HG03558 (cell line): Measurements from ENCODE around the gene TNIP2.

Experiments used
- ATAC-seq: cut with Tn5 transposase; IDR thresholded peaks from one replicate; pipeline ENCODE4 v1.9.1; 2021; ENCODE audit warnings: moderate number of reproducible peaks; ENCODE audit not compliant: unreplicated experiment; ENCODE audit errors: extremely low read depth

The TNIP2 gene, protein sequence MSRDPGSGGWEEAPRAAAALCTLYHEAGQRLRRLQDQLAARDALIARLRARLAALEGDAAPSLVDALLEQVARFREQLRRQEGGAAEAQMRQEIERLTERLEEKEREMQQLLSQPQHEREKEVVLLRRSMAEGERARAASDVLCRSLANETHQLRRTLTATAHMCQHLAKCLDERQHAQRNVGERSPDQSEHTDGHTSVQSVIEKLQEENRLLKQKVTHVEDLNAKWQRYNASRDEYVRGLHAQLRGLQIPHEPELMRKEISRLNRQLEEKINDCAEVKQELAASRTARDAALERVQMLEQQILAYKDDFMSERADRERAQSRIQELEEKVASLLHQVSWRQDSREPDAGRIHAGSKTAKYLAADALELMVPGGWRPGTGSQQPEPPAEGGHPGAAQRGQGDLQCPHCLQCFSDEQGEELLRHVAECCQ

DNA sequence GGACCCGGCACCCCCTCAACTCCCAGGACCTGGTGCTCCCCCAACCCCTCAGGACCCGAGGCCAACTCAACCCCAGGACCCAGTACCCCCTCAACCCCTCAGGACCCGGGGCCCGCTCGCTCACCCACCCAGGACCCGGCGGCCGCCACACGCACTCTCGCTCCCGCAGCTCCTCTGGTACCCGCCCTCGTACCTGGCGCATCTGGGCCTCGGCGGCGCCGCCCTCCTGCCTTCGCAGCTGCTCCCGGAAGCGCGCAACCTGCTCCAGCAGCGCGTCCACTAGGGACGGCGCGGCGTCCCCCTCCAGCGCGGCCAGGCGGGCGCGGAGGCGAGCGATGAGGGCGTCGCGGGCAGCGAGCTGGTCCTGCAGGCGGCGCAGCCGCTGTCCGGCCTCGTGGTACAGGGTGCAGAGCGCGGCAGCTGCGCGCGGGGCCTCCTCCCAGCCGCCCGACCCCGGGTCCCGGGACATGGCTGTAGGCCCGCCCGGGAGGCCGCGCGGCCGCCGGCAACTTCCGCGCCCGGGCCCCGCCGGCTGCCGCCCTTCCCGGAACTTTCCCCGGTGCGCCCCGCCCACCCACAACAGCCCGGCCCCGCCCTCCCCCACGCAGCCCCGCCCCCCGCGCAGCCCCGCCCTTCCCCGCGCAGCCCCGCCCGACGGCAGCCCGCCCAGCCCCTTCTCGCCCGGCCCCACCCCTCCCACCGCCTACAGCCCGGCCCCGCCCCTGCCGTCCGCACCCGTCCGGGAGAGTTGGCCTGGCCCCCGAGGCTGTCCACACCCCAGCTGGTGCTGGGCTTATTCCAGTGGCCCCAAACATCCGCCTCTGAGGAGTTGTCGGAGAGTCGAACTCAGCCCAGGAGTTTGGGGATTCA is at the start of gene TNIP2:
TNIP2 (minus strand) TSS at position 516 of the 870 bp plus-strand sequence; CDS start at position 469, 47 bp downstream.
- no peak for ATAC-seq

DNA sequence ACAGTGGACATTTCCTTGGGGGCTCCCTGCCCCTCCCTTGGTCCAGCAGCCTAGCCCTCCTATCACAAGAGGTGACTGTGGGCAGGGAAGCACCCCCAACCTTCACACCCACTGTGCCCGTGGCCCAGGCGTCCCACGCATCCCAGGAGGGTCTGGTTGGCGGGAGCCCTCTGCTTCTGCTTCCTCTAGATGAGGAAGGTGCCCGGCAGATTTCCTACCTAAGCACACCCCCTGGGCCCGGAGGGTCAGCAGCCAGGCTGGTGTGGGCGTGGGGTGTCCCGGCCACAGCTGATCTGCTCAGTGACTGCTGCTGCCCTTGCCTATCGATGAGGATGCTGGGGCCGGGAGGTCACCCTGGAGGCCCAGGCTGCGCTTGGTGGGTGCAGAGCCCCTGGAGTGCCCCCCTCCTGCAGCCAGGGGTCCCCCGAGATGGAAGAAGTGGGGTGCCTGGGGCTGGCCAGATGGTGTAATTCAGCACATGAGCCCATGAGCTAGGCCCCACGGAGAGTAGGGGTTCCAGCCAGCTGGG is 48.9 kb upstream of the TNIP2 start:
- ATAC-seq = no peak

DNA sequence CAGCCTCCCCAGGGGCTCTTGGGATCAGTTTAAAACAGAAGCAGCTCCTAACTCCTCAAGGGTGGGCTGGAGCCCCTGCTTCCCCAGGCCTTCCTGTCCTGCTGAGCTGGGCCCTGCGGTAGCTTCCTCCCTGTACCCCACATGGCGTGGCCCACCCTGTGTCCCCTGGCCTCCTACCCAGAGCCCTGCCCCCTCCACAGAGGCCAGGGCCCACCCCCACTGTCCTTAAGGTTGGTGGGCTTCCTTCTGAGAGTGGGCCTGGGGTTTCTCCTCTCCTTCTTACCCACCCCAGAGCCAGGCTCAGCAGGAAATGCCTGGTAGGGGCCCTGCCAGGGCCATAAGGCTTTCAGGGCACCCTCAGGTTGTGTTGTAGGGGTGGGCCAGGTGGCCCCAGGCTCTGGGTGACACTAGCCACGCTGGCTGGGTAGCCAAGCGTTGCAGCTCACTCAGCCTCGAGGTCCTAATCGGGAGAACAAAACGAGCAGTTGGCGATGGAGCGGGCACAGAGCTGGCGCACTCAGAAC is 48.4 kb upstream of the TNIP2 start:
- no peak for ATAC-seq

DNA sequence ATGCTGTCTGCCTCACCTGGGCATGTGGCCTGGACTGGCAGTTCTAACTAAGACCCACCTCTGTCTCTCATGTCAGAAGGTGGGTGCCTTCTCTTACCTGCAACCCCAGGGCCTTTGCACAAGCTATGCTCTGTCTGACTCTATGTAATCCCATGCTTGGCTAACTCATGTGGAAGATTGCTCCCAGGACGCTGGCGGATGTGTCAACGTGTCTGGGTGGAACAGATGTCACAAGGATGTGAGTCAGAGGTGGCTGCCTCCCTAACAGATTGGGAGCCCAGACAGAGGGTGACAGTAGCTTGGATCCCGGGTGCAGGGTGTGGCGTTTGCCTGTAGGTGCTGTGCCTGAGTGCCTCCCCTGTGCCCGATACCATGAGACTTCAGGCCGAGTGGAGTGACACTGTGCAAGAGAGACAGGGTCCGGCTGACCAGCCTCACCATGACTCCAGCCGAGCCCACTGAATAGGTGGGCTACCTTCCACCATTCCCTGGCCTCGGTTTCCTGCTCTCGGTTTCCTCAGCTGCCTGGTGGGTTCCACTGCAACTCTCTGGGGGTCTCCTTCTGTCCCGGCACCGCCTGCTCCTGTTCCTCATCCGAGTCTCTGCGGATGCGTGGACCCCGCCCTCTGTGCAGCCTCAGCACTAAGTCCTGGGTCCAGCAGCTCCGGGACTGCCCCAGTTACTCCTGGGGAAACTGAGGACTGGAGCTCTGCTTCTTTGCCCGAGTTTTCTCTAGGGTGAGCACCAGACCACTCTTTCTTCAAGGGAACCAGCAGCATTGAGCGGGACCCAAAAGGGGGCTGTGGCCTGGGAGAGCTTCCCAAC is 47.7 kb upstream of the TNIP2 start:
- no peak for ATAC-seq

DNA sequence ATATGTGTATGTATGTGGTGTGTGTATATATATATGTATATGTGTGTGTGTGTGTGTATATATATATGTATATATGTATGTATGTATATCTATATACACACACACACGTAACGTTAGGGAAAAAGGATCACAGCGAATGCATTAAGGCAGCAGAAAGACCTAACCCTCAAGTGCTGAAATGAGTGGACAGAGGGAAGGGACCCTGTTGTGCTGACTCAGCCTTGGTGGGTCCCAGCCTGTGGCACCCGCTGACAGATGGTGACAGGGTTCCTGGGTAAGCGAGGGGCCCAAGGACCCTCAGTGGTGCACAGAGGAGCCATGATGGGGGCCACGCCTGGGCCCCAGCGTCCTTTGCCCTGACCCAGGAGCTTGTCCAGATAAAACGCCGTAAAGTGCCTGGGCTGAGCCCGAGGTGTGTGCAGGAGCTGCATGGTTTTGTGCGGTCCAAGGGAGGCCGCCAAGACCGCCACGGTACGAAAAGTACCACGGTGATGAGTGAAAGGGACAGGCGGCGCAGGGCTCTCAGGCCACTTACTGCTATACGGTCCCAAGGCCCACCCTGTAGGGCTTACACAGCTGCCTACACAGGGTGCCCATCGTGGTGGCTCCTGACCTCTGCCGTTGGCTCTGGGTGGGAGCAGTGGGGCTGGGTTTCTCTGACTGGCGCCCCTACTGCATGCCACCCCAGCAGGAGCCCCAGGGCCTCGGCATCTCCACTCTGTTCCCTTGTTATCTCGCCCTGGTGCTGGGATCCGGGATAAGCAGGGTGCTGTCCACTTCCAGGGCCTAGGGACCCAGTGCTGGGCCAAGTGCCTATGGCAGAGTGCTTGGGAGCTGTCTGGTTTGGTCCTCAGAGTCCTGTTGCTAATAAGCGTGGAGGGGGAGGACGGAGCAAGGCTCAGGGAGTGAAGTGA is 46.7 kb upstream of the TNIP2 start:
- no peak for ATAC-seq

DNA sequence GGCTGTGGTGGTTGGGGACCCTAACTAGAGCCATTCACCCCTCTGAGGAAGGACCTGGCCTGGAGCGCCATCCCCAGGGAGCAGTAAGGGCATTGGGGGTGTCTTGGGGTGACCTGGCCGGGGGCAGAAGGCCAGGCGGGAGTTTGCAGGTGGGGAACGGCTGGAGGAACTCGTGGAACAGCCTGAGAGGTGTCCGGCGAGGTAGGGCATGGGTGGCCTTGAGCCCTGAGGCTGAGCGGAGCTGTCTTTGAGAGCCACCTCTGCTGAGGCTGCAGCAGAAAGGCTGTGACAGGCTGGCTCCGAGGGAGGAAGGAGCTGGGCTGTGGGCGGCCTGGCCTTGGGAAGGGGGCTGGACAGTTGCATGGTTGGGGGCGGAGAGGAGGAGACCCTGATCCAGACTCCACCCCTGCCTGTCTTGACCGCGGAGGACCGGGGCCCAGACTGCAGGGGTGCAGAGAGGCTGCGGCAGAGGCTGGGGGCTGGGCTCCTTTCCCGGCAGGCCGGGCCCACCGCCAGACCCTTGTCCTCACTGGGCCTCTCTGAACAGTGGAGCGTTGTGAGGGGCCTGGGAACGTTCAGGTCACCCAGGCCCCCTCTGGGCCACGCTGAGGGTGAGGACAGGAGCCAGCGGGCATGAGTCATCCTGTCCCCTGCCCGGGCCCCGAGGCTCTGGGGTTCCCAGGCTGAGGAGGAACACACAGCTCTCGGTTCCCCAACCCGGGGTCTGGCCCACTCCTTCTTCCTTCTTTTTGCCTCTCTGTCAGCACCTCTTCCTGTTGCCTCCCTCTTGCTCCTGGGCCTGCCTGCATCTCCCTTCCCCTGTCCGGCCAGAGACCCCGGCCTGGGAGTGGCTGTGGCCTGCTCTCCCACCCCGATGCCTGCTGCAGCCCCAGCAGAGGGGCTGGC is 44.8 kb upstream of the TNIP2 start:
- ATAC-seq = no peak

DNA sequence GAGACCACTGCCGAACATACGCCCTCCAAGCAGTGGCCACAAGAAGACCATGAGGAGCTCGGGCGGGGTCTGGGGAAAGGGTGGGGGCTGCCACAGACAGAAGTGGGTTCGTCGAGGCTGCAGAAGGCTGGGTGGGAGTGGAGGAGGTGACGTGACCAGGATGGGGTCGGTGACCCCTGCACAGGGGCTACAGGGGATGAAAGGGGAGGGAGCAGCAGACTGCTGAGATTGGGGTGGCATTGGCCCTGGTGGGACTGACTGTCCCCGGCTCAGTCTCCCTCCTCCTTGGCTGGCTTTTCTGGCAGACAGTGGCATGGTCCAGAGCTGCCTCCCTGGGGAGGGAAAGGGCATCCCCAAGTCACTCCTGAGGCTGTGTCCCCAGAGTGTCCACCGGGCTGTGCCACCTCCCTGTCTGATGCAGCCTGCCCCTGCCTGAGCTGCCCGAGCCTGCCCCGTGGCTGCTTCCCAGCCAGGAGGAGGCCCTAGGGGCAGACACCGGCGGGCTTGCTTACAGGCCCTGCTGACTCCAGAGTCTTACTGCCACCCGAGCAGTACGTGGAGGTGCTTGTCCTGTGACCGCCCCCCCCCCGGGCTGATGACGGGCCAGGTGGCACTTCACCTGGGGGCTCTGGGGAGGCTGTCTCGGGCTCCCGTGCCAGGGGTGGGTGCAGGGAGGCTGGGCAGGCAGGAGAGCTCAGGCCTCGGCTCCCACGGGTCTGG is 44.0 kb upstream of the TNIP2 start:
- no peak for ATAC-seq

DNA sequence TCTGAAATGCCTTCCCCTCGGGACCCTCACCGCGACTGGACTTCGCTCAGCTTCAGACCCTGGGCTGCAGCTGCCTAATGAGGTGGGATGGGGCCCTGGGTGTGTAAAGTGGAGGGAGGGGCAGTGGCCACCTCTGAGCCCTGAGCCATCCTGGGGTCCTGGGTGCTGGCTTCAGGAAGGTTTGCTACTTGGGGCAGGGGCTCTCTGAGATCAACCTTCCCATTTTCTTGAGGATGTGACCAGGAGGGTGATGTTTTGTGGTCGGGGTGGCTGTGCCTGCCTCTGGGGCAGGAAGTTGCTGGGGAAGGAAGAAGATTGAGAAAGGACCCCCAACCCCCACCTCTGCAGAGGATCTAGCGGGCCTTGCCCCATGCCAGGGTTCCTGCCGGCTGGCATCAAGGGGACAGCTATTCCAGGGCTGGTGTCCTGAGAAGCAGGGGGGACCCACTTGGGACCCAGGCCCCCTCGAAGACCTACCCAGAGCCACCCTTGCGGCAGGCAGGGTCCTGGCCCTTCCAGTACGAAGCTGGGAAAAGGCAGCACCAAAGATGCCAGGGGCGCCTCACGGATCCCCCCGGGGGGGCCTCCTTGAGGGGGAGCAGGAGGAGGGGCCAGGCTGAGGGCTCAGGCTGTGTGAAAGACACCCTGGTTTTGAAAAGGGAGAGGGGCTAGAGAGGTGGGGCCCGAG is 43.2 kb upstream of the TNIP2 start:
- ATAC-seq = no peak

DNA sequence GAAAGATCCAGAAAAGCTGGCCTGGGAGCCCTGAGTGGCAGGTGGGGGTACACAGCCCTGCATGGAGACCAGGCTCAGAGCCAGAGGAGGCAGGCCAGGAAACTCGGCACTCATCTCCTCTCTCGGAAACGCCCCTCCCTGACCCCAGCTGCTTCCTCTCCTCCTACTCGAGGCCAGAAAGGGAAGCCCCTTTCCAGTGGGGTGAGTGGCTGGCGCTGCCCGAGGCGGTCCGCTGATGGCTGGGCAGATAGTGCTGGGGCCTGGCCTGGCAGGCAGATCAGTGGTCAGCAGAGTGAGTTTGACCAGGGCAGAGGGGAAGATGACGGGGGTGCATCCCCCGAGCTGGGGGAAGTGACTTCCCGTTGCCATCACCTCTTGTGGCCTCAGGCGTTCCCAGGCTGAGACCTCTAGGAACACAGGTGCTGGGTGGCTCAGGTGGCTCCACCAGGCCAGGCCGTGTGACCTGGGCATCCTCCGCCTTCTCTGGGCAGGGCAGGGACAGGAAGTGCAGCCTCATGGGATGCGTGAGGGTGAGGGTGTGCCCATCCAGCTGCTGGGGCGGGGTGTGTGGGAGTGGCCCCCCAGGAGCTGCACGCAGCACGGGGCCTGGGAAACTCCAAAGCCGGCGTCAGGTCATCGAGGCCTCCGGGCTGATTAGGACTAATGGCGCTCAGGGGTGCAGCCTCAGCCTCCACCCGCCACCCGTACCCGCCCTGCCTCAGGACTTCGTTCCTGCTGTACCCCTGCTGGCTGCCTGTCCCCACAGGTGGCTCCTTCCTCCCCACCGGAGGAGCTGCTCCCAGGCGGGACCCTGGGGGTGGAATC is 42.5 kb upstream of the TNIP2 start:
- ATAC-seq = no peak

DNA sequence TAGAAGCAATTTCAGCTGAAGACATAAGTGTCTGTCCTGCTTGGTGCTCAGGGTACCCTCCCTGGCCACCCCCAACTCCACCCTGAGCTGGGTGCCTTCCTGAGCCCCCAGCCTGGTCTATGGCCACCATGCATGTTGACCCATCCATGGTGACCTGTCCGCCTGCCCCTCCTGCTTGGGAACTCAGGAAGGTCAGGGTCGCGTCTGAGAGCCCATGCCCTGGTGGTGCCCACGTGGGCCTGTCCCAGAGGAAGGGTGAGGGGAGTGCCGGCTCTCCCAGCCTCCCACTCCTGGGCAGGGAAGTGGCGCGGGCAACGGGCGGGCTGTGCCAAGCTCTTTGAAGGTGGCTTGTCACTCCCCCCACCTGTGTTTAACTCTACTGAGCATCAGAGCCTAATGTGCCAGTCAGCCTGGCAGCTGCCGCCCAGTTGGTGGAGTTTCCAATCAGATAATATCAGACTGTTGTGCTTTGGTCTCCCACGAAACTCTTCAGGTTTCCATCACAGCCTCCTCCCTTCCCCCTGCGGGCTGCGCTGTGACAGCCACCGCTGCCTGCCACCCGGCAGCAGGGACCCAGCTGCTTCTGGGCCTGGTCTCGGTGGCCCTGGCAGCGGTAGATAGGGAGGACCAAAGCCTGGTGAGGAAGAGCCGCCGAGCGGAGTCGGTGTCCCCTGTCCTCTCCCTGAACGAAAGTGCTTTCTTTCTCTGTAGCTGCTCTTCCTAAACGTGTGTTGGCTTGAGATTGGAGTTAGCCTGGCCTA is 41.6 kb upstream of the TNIP2 start:
- ATAC-seq = no peak

DNA sequence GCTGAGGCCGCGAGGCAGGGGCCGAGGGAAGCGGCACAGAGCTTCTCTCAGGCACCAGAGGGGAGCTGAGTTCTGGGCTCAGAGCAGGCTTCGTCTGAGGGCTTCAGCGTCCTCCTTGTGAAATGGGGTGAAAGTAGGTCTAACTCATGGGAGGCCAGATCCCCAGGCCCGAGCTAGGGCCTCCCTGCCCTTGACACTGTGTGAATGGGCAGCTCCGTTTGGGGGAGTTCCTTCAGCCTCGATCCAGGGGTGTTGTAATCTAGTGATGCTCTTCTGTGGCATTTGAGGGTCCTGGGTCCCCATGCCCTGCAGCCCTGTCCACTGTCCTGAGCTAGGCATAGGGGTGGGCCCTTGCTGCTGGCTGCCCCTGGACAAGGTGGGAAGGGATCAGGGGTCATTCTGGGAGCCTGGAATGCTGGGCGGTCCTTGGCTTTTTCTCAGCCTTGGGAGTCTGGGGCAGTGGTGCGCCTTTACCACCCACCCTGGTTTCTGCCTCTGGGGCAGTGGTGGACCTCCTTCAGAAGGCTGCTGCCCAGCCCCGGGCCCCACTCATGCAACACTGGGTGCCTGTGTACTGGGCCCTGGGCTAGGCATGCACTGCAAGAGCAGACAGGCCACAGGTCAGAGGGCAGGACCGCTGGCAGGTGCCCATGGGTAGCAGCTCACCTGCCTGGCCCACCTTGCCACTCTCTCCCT is 40.9 kb upstream of the TNIP2 start:
- ATAC-seq = no peak

DNA sequence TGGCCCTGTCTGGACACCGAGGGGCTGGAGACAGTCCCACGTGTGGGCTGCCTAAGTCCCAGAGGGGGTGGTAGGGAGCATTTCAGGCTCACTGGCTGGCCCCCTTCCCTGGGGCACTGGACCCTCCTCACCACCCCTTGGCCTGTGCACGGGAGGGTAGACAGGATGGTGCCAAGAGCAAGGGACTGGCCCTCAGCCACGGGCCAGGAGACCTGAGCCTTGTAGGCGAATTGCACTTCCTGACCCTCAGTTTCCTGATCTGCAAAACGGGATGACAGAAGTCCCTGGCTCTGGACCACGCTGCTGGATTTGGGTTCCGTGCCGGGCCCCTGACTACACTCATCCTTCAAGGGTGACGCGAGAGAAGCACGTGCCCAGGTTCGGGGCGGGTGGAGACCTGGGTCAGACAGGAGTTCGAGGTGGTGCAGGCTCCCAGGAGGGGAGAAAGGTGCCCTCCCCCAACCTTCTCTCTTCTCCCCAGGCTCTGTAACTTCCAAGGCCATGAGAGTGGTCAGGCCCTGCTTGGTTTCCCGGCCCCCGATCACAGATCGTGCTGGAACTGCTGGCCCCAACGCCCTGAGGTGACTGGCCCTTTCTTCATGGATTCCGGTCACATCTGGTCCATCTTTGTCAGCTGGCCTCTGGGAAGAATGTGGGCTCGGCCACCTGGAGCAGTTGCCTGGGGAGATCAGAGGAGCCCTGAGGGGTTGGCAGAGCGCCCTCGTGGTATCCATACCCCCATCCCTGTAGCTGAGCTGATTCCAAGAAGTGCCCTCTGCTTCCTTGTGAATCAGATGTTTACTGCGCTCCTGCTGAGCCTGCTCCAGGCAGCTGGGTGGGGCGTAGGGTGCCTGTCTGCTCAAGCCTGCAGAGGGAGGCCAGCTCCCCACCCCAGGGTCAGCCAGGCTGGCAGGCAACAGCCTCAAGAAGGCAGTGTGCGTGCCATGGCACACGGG is 40.0 kb upstream of the TNIP2 start:
- no peak for ATAC-seq

DNA sequence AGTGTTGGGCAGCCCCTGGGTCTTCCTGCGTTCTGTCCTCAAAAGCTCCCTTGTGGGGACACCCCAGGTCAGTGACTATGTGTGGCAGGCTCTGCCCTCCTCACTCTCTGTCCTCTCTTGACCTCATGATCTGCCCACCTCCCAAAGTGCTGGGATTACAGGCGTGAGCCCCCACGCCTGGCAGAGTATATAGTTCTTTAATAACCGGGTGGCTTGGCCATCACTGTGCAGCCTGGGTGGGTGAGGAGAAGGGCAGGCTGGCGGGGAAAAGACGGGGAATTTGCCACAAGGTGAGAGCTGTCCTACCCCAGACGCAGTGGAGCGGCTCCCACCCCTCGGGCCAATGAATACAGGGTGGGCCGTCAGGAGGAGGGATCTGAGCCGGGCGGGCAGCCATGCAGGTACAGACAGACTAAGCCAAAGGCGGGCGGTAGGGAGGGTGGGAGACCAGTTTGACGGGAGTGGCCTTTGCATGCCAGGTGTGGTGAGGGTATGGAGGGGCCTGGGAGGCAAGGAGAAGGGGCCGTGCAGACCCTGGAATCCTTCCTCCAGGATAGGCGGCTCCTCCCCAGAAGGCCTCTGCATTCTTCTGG is 39.3 kb upstream of the TNIP2 start:
- ATAC-seq = no peak
